Measurements from ENCODE around the gene LMNB1.

- TF ChIP-seq CTCF (IDR thresholded peaks at IDR 0.05) (no peak), POLR2A (IDR thresholded peaks at IDR 0.05) (no peak), EP300 (IDR thresholded peaks at IDR 0.05; ENCODE audit: low read depth) (no peak), POLR2AphosphoS5 (IDR thresholded peaks at IDR 0.05) (no peak)
These were observed 24.4 kb downstream of the LMNB1 start for GRCh38 chr5:126801174-126801991.
